Raji (cell line): Measurements from ENCODE around the gene HOXA10.

Experiments
- POLR2A ChIP-seq: IDR thresholded peaks from 2 replicates; pipeline ENCODE4 v1.6.1; 2011; ENCODE audit warnings: low read depth, low read length, control low read depth; ENCODE audit not compliant: insufficient read depth

The HOXA10 gene

DNA sequence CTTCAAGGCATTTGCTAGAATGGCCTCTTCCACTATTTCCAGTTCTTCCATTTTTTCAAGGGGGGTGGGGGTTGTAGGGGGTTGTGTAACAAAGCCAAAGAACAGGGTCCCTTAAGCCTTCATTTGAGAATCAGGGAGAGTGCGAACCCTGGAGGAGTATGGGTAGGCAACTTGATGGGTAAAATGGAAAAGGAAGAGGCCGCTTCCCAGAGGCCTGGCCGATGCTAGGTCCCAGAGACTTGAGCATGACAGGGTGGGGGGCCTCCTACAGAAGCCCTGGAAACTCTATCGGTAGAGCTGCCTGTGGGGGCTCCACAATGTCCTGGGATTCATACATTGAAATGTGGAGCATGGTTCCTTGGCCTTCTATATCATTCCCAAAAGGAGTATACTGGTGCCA, 34.9 kb upstream of the HOXA10 start:
- no peak for TF ChIP-seq POLR2A

GRCh38 chr7:27207348-27207985, 33.3 kb upstream of the HOXA10 start:
- no peak for TF ChIP-seq POLR2A

GRCh38 chr7:27205325-27206280, 31.5 kb upstream of the HOXA10 start:
- TF ChIP-seq POLR2A, result no peak

- no peak for TF ChIP-seq POLR2A
Observed at GRCh38 chr7:27204851-27205322, 30.8 kb upstream of the HOXA10 start.

- TF ChIP-seq POLR2A, result no peak
Observed at GRCh38 chr7:27203964-27204594, 30.0 kb upstream of the HOXA10 start.

DNA sequence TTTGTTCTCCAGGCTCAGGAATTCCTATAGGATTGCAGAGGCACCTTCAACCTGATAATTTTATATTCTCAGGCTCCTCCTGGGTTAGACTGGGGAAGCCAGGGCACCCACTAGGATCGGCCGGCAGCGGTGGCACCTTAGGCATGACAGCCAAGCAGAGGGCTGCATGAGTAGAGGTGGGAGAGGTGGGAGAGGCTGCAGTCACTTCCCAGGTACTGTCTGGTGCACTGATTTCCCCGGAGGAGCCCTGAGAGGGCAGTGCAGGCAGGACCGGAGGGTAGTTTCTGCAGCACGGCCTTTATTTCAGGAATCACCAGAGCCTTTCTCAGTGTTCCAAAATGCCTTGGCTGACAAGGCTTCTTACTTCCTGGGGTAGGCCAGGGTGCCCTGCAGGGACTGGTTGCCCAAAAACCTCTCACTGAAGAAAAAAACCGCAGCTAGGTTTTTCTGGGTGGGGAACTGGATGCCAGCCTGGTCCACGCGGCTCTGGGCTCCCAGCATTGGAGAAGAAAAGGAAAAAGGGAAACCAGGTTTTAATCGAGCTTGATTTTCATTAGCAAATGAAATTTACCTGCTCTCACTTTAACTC, 29.3 kb upstream of the HOXA10 start:
- no peak for TF ChIP-seq POLR2A

DNA sequence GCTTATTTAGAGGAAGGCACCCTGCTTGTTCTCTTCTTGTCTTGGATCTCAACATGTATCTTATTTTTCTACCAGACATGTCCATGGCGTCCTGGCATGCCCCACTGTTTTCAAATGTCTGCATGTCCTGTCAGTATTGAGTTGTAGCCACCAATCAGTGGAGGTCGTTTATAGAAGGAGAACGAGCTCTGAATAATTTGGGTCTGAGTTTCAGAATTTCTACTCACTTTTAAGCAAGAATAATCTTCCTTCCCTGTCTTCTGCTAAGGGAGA, 28.7 kb upstream of the HOXA10 start:
- no peak for TF ChIP-seq POLR2A

DNA sequence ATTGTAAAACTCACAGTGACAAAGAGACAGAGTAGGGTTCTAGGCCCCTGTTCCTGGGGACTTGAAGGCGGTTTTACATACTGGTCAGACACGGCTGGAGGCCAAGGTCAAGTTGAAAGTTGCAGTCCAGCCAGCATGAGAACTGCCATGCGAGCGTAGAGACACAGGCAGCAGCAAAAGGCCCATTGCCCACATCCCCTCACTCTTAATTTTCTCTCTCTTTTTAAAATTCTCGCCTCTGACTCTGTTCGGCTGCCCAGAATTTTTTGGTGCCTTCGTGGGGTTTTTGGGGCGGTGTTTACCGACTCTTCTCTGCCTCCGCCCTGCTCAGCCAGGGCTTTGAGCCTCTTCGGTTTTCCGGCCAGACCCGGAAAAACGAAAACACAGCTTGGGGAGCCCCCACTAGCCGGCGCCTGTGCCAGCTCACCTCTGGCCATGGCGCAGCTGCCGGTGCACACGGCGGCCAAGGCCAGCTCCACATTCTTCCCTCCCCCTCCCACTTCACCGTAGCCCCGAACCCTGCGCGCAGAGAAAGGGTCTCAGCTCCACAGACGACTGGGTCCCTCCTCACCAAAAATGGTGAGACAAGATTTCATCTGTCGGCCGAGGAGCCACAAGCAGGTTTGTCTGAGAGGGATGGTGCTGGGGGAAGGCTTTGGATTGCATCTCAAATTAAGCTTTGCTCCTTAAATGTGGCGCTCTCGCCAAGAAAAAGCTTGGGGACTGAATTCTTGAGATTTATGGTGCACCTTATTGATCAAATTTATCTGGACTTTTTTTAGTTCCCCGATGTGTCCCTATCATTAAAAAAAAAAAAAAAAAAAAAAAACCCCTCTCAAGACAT, 28.1 kb upstream of the HOXA10 start:
- TF ChIP-seq POLR2A, result no peak

DNA sequence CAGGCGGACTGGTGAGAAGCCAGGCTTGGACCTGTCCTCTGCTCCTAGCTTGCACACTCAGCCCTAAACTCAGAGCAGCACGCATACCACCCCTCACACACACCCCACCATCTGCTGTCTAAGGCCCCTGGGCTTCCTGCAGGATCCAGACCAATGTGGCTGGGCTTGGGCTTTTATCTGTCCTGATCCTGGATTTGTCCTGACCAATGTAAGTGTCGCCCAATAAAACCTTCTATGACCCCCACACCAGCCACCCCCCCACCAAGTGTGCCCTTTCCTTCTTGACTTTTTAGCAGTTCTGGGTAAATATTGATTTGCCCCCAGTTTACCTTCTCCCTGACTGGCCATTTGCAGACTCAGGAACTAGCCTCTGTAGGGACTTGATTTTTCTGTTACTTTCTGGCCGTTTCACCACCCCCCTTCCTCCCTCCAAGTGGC, 27.5 kb upstream of the HOXA10 start:
- no peak for TF ChIP-seq POLR2A

DNA sequence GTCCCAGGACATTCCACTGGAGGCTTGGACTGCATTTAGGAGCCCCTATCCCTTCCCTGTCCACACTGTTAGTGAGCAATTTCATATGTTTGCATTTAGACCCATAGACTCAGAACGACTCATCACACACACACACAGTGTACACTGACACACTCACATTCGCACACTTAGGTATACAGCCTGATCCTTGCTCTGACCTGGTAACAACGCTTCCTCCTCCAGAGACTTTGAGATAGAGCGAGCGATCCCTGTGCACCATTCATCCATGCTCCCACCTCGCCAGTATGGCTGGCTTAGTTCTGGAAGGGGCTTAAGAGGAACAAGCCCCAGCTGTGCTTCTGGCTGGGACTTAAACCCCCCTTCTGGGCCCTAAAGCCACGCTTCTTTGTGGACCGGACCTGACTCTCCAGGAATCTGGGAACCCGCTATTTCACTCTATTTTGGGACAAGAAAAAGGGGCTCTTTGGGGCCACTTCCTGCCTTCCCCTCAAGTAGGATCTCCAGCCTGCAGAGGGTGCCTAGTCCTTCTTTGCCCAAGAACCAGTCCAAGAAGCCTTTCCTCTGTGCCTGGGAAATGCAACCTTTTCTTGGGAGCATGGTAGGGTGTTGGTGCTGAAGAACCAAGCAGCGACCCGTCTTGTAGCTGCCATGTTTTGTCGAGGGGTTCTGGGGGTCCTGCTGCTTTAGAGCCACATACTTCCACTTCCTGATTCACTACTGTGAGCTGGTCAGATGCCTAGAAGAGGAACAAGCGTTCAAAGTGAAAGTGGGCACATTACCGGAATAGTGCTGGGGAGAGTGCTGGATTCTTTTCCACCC, 26.9 kb upstream of the HOXA10 start:
- no peak for TF ChIP-seq POLR2A

GRCh38 chr7:27199849-27200760, 26.0 kb upstream of the HOXA10 start, which contains the start of gene HOXA13:
HOXA13 (minus strand) TSS chr7:27200091; CDS start chr7:27200077, 14 bp downstream.
- TF ChIP-seq POLR2A, result no peak

DNA sequence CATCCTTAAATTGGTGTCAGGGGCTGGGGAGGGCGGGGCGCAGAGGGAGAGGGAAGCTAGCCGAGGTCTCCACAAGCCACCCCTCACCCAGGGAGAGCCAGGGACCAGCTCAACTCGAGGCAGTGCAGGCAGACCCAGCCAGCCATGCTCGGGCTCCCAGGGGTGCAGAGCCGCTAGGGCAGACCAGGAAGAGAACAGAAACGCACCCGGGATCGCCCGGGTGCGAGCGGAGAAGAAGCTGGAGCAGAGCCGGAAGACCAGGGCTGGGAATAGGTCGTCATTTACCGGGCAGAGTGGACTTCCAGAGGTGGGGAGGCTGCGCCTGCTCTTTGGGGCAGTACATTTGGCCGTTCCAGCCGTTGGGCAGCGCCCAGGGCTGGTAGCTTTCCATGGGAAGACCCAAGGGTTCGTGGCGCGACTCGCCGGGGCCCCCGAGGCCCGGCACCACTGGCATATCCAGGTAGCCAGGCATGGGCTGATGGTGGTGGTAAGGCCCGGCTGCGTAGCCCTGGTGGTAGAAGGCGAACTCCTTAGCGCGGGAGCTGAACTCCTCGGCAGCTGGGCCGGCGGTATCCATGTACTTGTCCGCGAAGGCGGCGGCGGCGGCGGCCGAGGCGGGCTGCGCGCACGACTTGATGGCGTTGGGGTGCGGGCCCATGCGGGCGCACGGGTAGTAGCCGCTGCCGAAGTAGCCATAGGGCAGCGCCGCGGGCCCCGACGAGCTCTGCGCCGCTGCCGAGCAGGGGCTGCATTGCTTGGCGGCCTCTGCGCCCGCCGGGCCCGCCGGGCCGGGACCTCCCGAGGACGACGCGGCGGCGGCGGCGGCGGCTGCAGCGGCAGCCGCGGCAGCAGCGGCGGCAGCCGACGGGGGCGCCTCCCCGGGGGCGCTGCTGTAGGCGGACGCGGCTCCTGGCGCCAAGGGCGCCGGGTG, 25.0 kb upstream of the HOXA10 start:
- no peak for TF ChIP-seq POLR2A
